ENCODE measurements around the gene RGS3. TPM values are rescaled to one million over a fixed set of nuclear protein-coding genes. Genes with fewer than 3 reads are reported as not detected.
A peak's percentile ranks its signal among the peaks of the same experiment; 100 is the strongest.

The RGS3 gene
- total RNA-seq, 1 experiment from 2014 or later: 71.1 TPM

- no peak for TF ChIP-seq CTCF (IDR thresholded peaks at IDR 0.05; ENCODE audit: insufficient read depth in 1 of 2, low read depth in 1 of 2, low read length in 1 of 2, severe bottlenecking in 1 of 2, unreplicated experiment in 1 of 2)
- peaks cover 24% of the 10 kb centered on the region for H3K4me1 Mint-ChIP-seq (ENCODE audit: low read depth, unreplicated experiment)
- no peaks in the 10 kb centered on the region for H3K27me3 Mint-ChIP-seq (ENCODE audit: insufficient read depth, unreplicated experiment)
- no peaks in the 10 kb centered on the region for H3K27me3 ChIP-seq (replicated peaks; ENCODE audit: control insufficient read depth, insufficient read depth, low read length)
- intact Hi-C loops (cut with micrococcal nuclease; ENCODE audit: unreplicated experiment): loop anchor here (1.0 to 2.0 kb wide), 2 partner anchors 8 to 44 kb away; partner anchors contain the start of genes C9orf43, POLE3 and RGS3
- peak; percentile 82 to 93 for DNase-seq
- H3K4me1 ChIP-seq: peaks cover 44% of the 10 kb centered on the region
- H3K36me3 ChIP-seq (ENCODE audit: control insufficient read depth, insufficient read depth, low read length): no peaks in the 10 kb centered on the region
- H3K9me3 Mint-ChIP-seq (ENCODE audit: unreplicated experiment): no peaks in the 10 kb centered on the region
- H3K36me3 Mint-ChIP-seq (ENCODE audit: insufficient read depth, unreplicated experiment): peaks cover 4% of the 10 kb centered on the region
- POLR2A ChIA-PET: interaction anchor here (0.6 to 1.6 kb wide), 7 partner anchors 8 to 79 kb away, joined by 3 to 22 read pairs (median 5); partner anchors contain the start of genes C9orf43, HDHD3, POLE3 and RGS3
- H3K4me3 Mint-ChIP-seq (ENCODE audit: unreplicated experiment): peak overlapping the region; percentile 42
- H3K27ac Mint-ChIP-seq (ENCODE audit: unreplicated experiment): peak overlapping the region; percentile 66
- BruUV-seq (replicated peaks): TSS peak; percentile 92
- H3K4me3 ChIP-seq (ENCODE audit: low read depth, low read length): no peak overlapping the region
- H3K9me3 ChIP-seq: no peaks in the 10 kb centered on the region
- CTCF ChIA-PET: interaction anchor here (0.5 to 1.7 kb wide), 7 partner anchors 9 to 203 kb away, joined by 3 to 10 read pairs (median 3); partner anchors contain the start of genes C9orf43 and POLE3
Measured at GRCh38 chr9:113454914-113455761, 8.4 kb upstream of the RGS3 start.

GRCh38 chr9:113456235-113456634, 7.3 kb upstream of the RGS3 start:
- intact Hi-C loops (cut with micrococcal nuclease; ENCODE audit: unreplicated experiment): no loop called here
- Mint-ChIP-seq H3K27ac (ENCODE audit: unreplicated experiment) (peak overlapping the region; percentile 66), H3K4me1 (ENCODE audit: low read depth, unreplicated experiment) (peaks cover 18% of the 10 kb centered on the region), H3K4me3 (ENCODE audit: unreplicated experiment) (peak overlapping the region; percentile 42), H3K36me3 (ENCODE audit: insufficient read depth, unreplicated experiment) (peaks cover 4% of the 10 kb centered on the region), H3K9me3 (ENCODE audit: unreplicated experiment) (no peaks in the 10 kb centered on the region), H3K27me3 (ENCODE audit: insufficient read depth, unreplicated experiment) (no peaks in the 10 kb centered on the region)
- DNase-seq: peak in 1 of 2 experiments; percentile 41
- ChIA-PET POLR2A (no interaction called here), CTCF (no interaction called here)
- H3K4me1 ChIP-seq: peaks cover 44% of the 10 kb centered on the region
- H3K4me3 ChIP-seq (ENCODE audit: low read depth, low read length): no peak overlapping the region
- no TSS peak for BruUV-seq (replicated peaks)
- H3K36me3 ChIP-seq (ENCODE audit: control insufficient read depth, insufficient read depth, low read length): no peaks in the 10 kb centered on the region
- TF ChIP-seq CTCF (IDR thresholded peaks at IDR 0.05; ENCODE audit: insufficient read depth in 1 of 2, low read depth in 1 of 2, low read length in 1 of 2, severe bottlenecking in 1 of 2, unreplicated experiment in 1 of 2): no peak
- H3K27me3 ChIP-seq (replicated peaks; ENCODE audit: control insufficient read depth, insufficient read depth, low read length): no peaks in the 10 kb centered on the region
- no peaks in the 10 kb centered on the region for H3K9me3 ChIP-seq

- H3K4me3 Mint-ChIP-seq (ENCODE audit: unreplicated experiment): no peak overlapping the region
- POLR2A ChIA-PET: no interaction called here
Measured at GRCh38 chr9:113461285-113461684, 2.2 kb upstream of the RGS3 start.

More at GRCh38 chr9:113461285-113461684, 2.2 kb upstream of the RGS3 start:
- no peak for TF ChIP-seq CTCF (IDR thresholded peaks at IDR 0.05; ENCODE audit: insufficient read depth in 1 of 2, low read depth in 1 of 2, low read length in 1 of 2, severe bottlenecking in 1 of 2, unreplicated experiment in 1 of 2)
- BruUV-seq (replicated peaks): no TSS peak
- DNase-seq: no peak
- CTCF ChIA-PET: no interaction called here
- intact Hi-C loops (cut with micrococcal nuclease; ENCODE audit: unreplicated experiment): loop anchor here (5.0 kb wide), 1 partner anchor 56 kb away; no protein-coding TSS in a partner anchor
- peaks cover 45% of the 10 kb centered on the region for H3K4me1 ChIP-seq
- H3K4me1 Mint-ChIP-seq (ENCODE audit: low read depth, unreplicated experiment): peaks cover 39% of the 10 kb centered on the region
- no peak overlapping the region for H3K4me3 ChIP-seq (ENCODE audit: low read depth, low read length)
- H3K9me3 Mint-ChIP-seq (ENCODE audit: unreplicated experiment): no peaks in the 10 kb centered on the region
- peaks cover 20% of the 10 kb centered on the region for H3K36me3 Mint-ChIP-seq (ENCODE audit: insufficient read depth, unreplicated experiment)
- no peaks in the 10 kb centered on the region for H3K27me3 Mint-ChIP-seq (ENCODE audit: insufficient read depth, unreplicated experiment)
- H3K27ac Mint-ChIP-seq (ENCODE audit: unreplicated experiment): no peak overlapping the region
- no peaks in the 10 kb centered on the region for H3K36me3 ChIP-seq (ENCODE audit: control insufficient read depth, insufficient read depth, low read length)
- no peaks in the 10 kb centered on the region for H3K9me3 ChIP-seq
- no peaks in the 10 kb centered on the region for H3K27me3 ChIP-seq (replicated peaks; ENCODE audit: control insufficient read depth, insufficient read depth, low read length)
